Measurements from ENCODE around the gene SUSD6.
"Not testable (repeated sequence)": the region's sequence is repeated elsewhere in the genome, so short reads cannot be mapped to it uniquely, and the experiment has no call there.

The SUSD6 gene

GRCh38 chr14:69711065-69711464 is 99.7 kb downstream of the SUSD6 start:
- in situ Hi-C loops (cut with MboI; ENCODE audit: low sequenced_read_pairs), result no loop called here

- in situ Hi-C loops (cut with MboI; ENCODE audit: low sequenced_read_pairs), result no loop called here
Observed at GRCh38 chr14:69711477-69711876, 100.1 kb downstream of the SUSD6 start.

GRCh38 chr14:69711881-69712560 is 100.6 kb downstream of the SUSD6 start:
- in situ Hi-C loops (cut with MboI; ENCODE audit: low sequenced_read_pairs), result no loop called here

GRCh38 chr14:69712599-69713088 is 101.2 kb downstream of the SUSD6 start:
- in situ Hi-C loops (cut with MboI; ENCODE audit: low sequenced_read_pairs), result no loop called here

GRCh38 chr14:69713209-69713781 is 101.9 kb downstream of the SUSD6 start:
- in situ Hi-C loops (cut with MboI; ENCODE audit: low sequenced_read_pairs), result no loop called here

GRCh38 chr14:69713993-69714679 is 102.7 kb downstream of the SUSD6 start:
- in situ Hi-C loops (cut with MboI; ENCODE audit: low sequenced_read_pairs), result no loop called here

GRCh38 chr14:69715725-69716477 is 104.5 kb downstream of the SUSD6 start:
- in situ Hi-C loops (cut with MboI; ENCODE audit: low sequenced_read_pairs), result no loop called here

GRCh38 chr14:69716478-69717187 is 105.2 kb downstream of the SUSD6 start:
- in situ Hi-C loops (cut with MboI; ENCODE audit: low sequenced_read_pairs), result no loop called here

GRCh38 chr14:69718614-69719013 is 107.2 kb downstream of the SUSD6 start:
- in situ Hi-C loops (cut with MboI; ENCODE audit: low sequenced_read_pairs), result not testable (repeated sequence)

GRCh38 chr14:69719501-69719951 is 108.1 kb downstream of the SUSD6 start:
- in situ Hi-C loops (cut with MboI; ENCODE audit: low sequenced_read_pairs), result no loop called here

- in situ Hi-C loops (cut with MboI; ENCODE audit: low sequenced_read_pairs), result loop anchor here (10.0 kb wide), 1 partner anchor 136 kb away; no protein-coding TSS in a partner anchor
Observed at GRCh38 chr14:69720912-69721311, 109.5 kb downstream of the SUSD6 start.

- in situ Hi-C loops (cut with MboI; ENCODE audit: low sequenced_read_pairs), result loop anchor here (10.0 kb wide), 1 partner anchor 142 kb away; no protein-coding TSS in a partner anchor
Observed at GRCh38 chr14:69726761-69727511, 115.5 kb downstream of the SUSD6 start.

GRCh38 chr14:69727860-69728259 is 116.5 kb downstream of the SUSD6 start:
- in situ Hi-C loops (cut with MboI; ENCODE audit: low sequenced_read_pairs), result loop anchor here (10.0 kb wide), 1 partner anchor 143 kb away; no protein-coding TSS in a partner anchor

- in situ Hi-C loops (cut with MboI; ENCODE audit: low sequenced_read_pairs), result not testable (repeated sequence)
Observed at GRCh38 chr14:69731919-69732598, 120.7 kb downstream of the SUSD6 start.

- in situ Hi-C loops (cut with MboI; ENCODE audit: low sequenced_read_pairs), result not testable (repeated sequence)
Observed at GRCh38 chr14:69736405-69736804, 125.0 kb downstream of the SUSD6 start.

GRCh38 chr14:69741055-69741454 is 129.7 kb downstream of the SUSD6 start:
- in situ Hi-C loops (cut with MboI; ENCODE audit: low sequenced_read_pairs), result no loop called here

GRCh38 chr14:69749956-69750355 is 138.6 kb downstream of the SUSD6 start:
- in situ Hi-C loops (cut with MboI; ENCODE audit: low sequenced_read_pairs), result no loop called here

GRCh38 chr14:69750495-69750894 is 139.1 kb downstream of the SUSD6 start:
- in situ Hi-C loops (cut with MboI; ENCODE audit: low sequenced_read_pairs), result no loop called here

GRCh38 chr14:69752773-69753172 is 141.4 kb downstream of the SUSD6 start:
- in situ Hi-C loops (cut with MboI; ENCODE audit: low sequenced_read_pairs), result no loop called here

Measured in HL-60/S4 treated with retinoic acid at 250 ng/mL for 4 days and 3 days (cell line).